ENCODE data around the gene RHPN2. TPM values are rescaled to one million over a fixed set of nuclear protein-coding genes. Genes with fewer than 3 reads are reported as not detected.

RHPN2 gene
- total RNA-seq, 2 experiments from 2014 or later = 2.1 to 6.4 TPM

DNA sequence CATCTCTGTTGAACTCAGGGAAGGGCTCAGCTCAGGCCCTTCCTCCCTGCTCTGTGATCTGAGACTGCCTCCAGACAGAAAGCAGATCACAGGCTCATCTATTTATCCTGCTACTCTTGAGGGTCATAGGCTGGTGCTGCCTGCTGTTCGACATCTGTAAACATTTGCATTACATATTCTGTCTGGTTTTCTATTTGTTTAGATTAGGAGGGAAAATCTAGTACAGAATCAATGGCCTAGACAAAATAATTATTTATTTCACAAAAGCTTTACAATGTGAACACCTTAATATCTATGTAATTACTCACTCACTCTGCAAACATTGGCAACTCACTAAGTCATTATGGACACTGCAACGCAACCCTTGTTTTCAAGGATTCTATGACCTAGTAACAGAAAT, 135.9 kb downstream of the RHPN2 start:
- H3K4me2 ChIP-seq (ENCODE audit: low read length) = no peak overlapping the region
- no TSS peak for BruUV-seq (replicated peaks)
- CTCF ChIA-PET (ENCODE audit: unreplicated experiment) = no interaction called here

More for the DNA sequence above, 135.9 kb downstream of the RHPN2 start:
- H3K27ac ChIP-seq (ENCODE audit: low read depth, low read length, poor library complexity, severe bottlenecking) = no peak overlapping the region
- no peak for TF ChIP-seq EZH2phosphoT487 (IDR thresholded peaks at IDR 0.05; ENCODE audit: borderline replicate concordance, low read depth, low read length)
- TF ChIP-seq CTCF (conservative IDR thresholded peaks at IDR 0.05; ENCODE audit: low read length) = no peak
- H4K20me1 ChIP-seq (ENCODE audit: insufficient read depth, low read length) = no peaks in the 10 kb centered on the region
- no peaks in the 10 kb centered on the region for H3K9me3 ChIP-seq (ENCODE audit: low read length)
- no peak overlapping the region for H2AFZ ChIP-seq (ENCODE audit: low read length)
- H3K36me3 ChIP-seq (ENCODE audit: insufficient read depth, low read length) = peaks cover 12% of the 10 kb centered on the region
- POLR2A ChIA-PET = no interaction called here
- no peak for DNase-seq (ENCODE audit: low spot score)
- no peaks in the 10 kb centered on the region for H3K9me2 ChIP-seq (ENCODE audit: insufficient read depth, low read length)
- no peaks in the 10 kb centered on the region for H3K79me2 ChIP-seq (ENCODE audit: insufficient read depth, low read depth, low read length)
- no peaks in the 10 kb centered on the region for H3K4me1 ChIP-seq (ENCODE audit: insufficient read depth, low read length, poor library complexity, severe bottlenecking)
- intact Hi-C loops (cut with micrococcal nuclease; ENCODE audit: unreplicated experiment) = no loop called here
- no peak overlapping the region for H3K4me3 ChIP-seq (ENCODE audit: low read depth, low read length, poor library complexity, severe bottlenecking)

Small RNAs within 50 kb of the gene (small RNA-seq; reads per million reads assigned to genes)
- gene AC008521.1 = not detected
- gene AC008521.2 = not detected

Other genes with a start within 250 kb of the RHPN2 start
- not detected in 2 replicates for gene SLC7A9, start 195.1 kb downstream of the RHPN2 start, total RNA-seq (2014; rRNA removed; shearing (Covaris generic))
- gene SLC7A9, start 195.1 kb downstream of the RHPN2 start, total RNA-seq (2022) = not detected in 2 replicates
- 10.8 and 15.8 TPM in 2 replicates for gene CEP89, start 92.9 kb downstream of the RHPN2 start, total RNA-seq (2014; rRNA removed; shearing (Covaris generic))
- 20.6 and 24.2 TPM in 2 replicates for gene CEP89, start 92.9 kb downstream of the RHPN2 start, total RNA-seq (2022)
- gene FAAP24, start 92.6 kb downstream of the RHPN2 start, total RNA-seq (2014; rRNA removed; shearing (Covaris generic)) = 5.4 and 12.1 TPM in 2 replicates
- 12.8 and 15.0 TPM in 2 replicates for gene FAAP24, start 92.6 kb downstream of the RHPN2 start, total RNA-seq (2022)
- gene GPATCH1, start 16.3 kb upstream of the RHPN2 start, total RNA-seq (2014; rRNA removed; shearing (Covaris generic)) = 7.6 and 9.8 TPM in 2 replicates
- 10.7 and 13.4 TPM in 2 replicates for gene GPATCH1, start 16.3 kb upstream of the RHPN2 start, total RNA-seq (2022)
- 0.38 TPM in 1 of 2 replicates, not detected in the other for gene WDR88, start 67.2 kb upstream of the RHPN2 start, total RNA-seq (2014; rRNA removed; shearing (Covaris generic))
- gene WDR88, start 67.2 kb upstream of the RHPN2 start, total RNA-seq (2022) = not detected in 2 replicates
- not detected in 2 replicates for gene LRP3, start 129.4 kb upstream of the RHPN2 start, total RNA-seq (2014; rRNA removed; shearing (Covaris generic))
- not detected in 2 replicates for gene LRP3, start 129.4 kb upstream of the RHPN2 start, total RNA-seq (2022)
- gene SLC7A10, start 161.0 kb upstream of the RHPN2 start, total RNA-seq (2014; rRNA removed; shearing (Covaris generic)) = not detected in 2 replicates
- gene SLC7A10, start 161.0 kb upstream of the RHPN2 start, total RNA-seq (2022) = not detected in 2 replicates
- gene CEBPA, start 237.6 kb upstream of the RHPN2 start, total RNA-seq (2014; rRNA removed; shearing (Covaris generic)) = 2.1 and 2.8 TPM in 2 replicates
- 1.8 and 2.5 TPM in 2 replicates for gene CEBPA, start 237.6 kb upstream of the RHPN2 start, total RNA-seq (2022)